DMS114 treated with DMSO at 0.1 percent for 48 hours (cell line): ENCODE data around the gene HOXB4.
"Not testable (repeated sequence)": the region's sequence is repeated elsewhere in the genome, so short reads cannot be mapped to it uniquely, and the experiment has no call there.

Source experiments
- DNase-seq: peaks from one replicate; lab custom pipeline; 2025; ENCODE audit not compliant: unreplicated experiment; lab: John Stamatoyannopoulos, UW

The HOXB4 gene

DNA sequence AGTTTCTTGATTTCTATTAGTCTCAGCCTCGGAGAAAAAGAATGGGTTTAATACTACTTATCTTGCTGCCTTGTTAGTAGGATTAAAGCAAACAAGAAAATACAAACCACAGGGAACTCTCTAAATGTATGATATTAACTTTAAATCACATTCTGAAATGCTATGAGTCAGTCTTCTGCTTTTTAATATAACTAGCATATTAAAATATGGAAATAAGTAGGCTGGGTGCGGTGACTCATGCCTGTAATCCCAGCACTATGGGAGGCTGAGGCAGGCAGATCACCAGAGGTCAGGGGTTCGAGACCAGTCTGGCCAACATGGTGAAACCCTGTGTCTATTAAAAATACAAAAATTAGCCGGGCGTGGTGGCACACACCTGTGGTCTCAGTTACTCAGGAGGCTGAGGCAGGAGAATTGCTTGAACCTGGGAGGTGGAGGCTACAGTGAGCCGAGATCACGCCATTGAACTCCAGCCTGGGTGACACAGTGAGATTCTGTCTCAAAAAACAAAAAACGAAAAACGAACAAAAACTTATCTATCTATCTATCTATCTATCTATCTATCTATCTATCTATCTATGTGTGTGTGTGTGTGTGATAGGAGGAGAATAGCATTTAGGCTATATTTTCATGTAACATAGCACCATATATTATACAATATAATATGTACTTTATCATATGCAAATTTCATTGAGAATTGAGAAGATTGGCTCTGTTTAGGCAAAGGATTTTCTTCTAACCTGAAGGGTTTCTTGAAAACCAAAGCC lies 42.2 kb downstream of the HOXB4 start:
- DNase-seq = not testable (repeated sequence)

DNA sequence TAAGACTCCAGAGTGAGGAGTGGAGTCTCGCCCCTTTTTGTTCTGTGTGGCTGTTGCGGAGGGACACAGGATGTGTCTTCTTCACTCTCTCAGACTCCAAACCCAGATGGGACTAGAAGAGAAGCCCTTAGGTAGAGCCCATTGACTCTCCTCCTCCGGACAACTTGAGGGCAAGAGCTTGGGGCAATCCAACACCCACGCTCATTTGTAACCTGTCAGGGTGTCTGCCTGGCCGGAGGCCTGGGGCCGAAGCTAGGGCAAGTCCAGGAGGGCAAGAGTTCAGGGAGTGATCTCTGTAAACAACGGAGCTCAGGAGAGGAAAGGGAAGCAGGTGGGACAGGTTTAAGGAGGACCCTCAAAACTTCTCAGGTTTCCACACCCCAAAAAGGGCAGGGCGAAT lies 45.9 kb downstream of the HOXB4 start:
- no peak for DNase-seq

DNA sequence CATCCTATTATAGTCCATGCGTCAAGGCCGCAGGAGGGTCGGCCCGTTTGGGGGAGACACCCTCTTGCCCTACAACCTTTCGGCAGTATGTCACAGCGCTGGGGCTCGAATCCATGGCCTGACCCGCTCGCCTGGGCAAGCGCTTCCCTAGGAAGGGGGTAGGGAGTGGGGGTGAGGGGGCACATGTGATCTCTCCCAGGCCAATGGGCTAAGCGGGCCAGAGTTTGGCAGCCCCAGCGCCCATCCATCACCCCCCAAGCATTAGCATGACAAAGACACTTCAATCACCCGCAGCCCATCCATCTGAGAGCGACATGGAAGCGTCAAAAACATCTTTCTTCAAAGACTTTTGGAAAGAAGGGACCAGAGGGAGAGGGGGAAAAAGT lies 47.3 kb downstream of the HOXB4 start, which contains the start of gene HOXB1:
Gene HOXB1 (minus strand): TSS at position 125 of the 386 bp plus-strand sequence. CDS start 107 bp downstream, at position 18.
- DNase-seq = no peak

DNA sequence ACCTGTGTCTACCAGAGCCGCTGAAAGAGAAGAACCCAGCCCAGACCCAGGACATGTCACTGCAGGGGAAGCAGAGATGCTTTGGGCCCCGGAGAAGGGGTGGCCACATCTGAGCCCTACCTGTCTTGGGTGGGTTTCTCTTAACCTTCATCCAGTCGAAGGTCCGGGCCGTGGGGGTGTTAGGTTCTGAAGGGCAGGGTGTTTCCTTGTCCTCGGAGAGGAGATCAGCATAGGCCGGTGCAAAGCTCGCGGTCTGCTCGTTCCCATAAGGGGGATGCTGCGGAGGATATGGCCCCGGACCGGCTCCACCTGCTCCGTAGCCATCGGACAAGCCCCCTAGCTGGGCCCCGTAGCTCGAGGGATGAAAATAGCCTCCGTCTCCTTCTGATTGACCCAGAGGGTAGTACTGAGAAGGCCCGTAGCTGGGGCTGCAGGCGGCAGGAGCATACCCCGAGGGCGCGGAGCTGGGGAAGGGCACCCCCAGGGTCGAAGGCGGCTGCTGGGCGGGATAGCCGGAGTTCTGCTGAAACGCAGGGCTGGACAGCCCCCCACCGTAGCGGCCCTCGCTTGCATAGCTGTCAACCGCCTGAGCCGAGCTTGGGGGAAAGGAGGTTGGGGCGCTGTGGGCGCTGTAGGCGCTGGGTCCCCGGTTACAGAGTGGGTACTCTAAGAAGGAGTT lies 47.8 kb downstream of the HOXB4 start:
- no peak for DNase-seq

DNA sequence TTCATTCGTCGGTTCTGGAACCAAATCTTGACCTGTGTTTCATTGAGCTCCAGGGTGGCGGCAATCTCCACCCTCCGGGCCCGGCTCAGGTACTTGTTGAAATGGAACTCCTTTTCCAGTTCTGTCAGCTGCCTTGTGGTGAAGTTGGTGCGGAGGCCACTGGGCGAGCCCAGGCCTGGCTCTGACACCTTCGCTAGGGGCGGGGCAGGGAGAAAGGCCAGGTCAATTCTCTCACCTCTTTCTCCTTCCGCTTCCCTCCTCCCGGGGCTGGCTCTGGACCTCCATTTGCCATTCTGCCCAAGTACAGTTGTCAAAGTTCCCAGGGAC lies 48.5 kb downstream of the HOXB4 start:
- DNase-seq = no peak

DNA sequence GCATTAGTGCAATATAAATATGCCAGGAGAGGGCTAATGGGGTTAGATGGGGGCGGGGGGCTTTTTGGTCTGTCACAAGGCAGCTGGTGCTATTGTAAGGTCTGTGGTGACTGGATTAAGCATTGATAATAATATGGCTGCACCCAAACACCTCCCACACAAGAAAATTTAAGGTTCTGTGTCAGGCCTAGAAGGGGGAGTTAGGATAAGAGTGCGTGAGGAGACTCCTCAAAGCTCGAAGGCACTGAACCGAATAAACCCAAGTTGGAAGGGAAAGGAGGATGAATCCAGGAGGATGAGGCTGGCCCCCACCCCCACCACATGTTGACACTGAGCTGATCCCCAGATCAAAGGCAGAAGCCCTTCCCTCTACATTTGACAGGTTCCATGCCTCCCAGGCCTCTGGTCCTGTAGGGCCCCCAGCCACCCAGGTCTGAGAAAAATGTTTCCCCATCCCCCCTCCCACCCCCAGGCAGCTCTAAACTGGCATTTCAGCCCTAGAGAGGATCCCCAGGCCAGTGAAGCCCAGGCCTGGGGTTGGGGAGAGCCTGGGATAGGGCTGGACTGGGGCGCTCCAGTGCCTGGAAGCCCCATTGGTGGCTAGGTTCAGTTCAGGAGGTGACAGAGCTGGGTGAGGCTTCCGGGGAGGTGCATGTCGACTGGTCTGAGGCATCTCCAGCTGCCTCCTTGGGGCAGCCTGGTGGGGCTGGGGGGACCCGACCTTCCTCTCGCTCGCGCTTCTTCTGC lies 49.0 kb downstream of the HOXB4 start:
- DNase-seq = no peak

DNA sequence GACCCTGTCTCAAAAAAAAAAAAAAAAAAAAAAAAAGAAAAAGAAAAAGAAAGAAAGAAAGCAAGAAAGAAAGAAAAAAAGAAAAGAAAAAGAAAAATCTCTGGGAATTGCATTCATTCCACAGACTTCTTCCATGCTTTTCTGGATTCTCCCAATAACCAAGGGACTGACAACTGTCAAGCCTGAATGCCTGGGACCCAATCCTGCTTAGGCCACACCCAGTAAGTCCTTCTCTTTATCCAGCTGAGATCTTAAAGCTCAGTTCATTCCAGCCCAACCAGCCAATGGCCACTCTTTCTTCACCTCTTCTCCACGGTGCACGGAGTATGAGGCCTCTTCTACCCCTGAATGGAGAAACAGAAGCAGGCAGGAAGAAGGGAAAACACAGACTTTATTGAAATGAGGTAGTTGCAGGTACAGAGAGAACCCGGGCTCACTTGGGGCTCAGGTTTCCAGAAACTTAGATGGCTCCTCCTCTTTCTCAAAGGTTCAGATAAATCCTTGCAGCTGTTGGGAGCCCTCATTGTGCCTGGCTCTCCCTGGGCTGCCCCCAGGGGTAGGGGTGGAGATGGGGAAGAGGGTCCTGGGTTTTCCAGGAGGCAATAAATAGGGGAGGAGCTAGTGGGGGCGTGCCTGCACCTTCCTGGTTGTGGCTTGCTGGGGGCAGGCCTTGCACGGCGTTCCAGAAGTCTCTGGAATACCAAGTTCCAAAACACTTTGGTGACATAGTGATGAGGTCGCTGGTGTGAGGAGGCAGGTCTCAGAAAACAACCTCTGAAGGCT lies 49.8 kb downstream of the HOXB4 start:
- no peak for DNase-seq

DNA sequence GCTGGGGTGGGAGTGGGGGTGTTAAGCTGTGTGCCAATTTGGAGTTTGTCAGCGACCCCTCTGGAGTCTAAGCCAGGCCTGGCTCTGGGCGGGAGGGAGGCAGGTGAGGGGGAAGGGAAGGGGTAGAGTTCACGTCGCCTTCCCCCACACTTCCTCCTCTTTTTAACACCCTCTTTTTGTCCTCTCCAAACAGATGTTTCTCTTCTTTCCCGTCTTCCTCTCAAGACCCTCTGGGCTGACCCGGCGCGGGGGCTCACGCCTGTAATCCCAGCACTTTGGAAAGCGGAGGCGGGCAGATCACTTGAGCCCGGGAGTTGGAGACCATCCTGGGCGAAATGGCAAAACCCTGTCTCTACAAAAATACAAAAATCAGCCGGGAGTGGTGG lies 50.6 kb downstream of the HOXB4 start:
- DNase-seq = no peak

DNA sequence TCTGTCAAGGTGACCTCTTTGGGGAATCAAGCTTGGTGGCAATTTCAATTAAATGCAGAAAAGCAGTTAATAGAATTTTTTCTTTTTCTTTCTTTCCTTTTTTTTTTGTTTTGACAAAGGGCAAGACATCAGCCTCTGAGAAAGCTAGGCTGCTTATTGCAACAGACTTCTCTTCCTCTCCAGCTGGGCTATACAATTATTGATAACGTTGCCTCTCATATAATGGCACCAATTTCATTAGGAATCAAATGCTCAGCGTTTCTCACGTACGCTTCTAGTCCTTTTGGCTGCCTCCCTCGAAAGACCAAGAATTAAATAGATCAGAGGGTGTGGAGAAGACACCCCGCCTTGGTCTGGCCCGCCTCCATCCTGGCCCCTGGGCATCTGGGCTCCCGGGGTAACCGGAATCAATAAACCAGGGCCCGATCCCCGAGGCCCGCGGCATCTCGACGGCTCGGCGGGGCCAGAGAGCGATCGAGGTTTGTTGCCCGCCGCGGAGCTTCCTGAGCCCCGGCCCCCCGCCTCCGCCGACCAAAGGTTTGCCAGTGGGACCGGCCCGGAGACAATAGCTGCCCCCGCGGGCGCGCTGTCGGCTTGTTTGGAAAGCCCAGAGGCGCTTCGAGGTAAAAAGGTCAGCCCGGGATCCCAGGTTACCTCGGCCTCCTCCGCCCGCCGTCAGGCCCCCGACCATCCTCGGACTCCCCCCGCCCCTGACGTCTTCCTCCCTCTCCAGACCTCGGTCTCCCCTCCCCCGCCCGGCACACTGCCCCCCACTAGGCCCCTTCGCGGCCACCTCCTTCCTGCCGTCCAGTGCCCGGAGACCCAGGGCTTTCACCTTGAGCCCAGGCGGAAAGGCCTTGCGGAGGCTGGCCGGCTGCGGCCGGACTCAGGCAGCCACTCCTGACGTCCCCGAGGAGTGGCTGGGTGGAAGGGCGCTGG lies 51.3 kb downstream of the HOXB4 start:
- DNase-seq = no peak
